ENCODE measurements around the gene BCR.
A peak's percentile ranks its signal among the peaks of the same experiment; 100 is the strongest.
"Not testable (repeated sequence)": the region's sequence is repeated elsewhere in the genome, so short reads cannot be mapped to it uniquely, and the experiment has no call there.

The BCR gene

DNA sequence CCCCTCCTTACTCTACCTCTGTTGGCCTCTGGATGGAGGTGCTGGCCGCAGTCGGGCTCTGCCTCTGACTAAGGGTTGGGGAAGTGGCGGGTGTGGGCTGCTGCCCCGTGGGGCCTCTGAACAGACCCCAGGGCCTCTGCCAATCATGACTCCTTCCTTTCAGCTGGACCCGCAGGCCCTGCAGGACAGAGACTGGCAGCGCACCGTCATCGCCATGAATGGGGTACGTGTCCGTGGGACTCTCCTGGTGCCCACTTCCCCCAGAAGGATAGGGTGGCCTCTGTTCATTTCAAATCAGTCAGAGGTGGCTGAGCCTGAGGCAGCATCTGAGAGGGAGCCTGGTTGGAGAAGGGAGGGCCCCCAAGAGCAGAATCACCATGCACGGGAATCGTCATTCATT is 129.0 kb downstream of the BCR start:
- not testable (repeated sequence) for DNase-seq

DNA sequence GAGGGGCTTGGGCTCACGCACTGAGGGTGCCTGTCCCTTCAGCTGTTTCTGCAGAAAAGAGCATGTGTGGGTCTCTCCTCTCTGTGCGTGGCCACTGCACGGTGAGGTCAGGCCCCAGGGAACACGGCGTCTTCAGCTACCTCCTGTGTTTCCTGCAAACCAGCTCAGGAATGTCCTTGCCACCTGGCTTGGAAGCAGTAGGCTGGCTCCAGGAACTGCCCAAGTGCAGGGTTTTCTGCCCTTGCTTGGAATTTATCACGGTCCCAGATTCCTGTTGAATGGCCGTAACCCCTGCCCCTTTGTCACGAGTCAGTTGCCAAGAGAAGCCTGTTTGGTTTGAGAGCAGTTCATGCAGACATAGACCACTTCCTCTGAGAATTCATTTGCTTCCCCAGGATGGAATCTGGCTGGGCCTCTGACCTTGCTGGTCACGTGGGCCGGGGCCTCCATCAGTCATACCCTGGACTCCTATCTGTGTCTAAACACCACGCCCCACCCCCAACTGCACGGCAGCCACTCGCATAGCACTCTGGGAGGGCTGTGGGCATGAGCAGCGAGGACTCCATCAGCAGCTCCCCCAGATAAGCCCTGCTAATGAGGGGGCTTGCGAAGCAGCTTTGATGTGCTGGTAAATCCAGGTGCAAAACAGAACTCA is 130.3 kb downstream of the BCR start:
- DNase-seq, result not testable (repeated sequence)

DNA sequence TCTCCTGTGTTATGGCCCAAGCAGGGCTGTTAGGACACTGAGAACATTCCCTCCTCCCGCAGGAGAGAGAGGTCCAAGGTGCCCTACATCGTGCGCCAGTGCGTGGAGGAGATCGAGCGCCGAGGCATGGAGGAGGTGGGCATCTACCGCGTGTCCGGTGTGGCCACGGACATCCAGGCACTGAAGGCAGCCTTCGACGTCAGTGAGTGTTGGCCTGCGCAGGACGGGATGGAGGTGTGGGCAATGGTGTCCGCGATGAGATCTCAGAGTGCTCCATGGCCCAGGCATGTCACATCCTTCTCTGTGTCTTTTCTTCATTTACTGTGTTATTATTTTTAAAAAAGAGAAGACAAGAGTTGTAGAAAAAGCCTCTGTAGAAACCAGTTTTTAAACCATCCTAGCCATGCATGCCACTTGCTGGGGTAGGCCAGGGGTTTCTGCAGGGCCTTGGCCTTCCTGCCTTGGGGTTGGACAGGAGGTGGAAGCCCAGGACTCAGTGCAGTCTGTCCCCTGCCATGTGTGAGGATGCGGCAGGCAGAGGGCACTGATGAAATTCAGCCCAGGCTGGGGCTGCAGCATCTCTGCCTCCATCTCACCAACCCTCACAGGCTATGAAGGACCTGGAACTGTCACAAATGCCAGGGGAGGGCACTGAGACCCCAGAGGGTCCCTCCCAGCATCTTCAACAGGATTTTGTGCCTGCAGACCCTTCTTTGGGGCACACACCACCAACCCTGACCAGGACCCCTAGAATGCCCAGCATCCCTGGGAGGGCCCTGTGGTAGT is 131.5 kb downstream of the BCR start:
- not testable (repeated sequence) for DNase-seq

DNA sequence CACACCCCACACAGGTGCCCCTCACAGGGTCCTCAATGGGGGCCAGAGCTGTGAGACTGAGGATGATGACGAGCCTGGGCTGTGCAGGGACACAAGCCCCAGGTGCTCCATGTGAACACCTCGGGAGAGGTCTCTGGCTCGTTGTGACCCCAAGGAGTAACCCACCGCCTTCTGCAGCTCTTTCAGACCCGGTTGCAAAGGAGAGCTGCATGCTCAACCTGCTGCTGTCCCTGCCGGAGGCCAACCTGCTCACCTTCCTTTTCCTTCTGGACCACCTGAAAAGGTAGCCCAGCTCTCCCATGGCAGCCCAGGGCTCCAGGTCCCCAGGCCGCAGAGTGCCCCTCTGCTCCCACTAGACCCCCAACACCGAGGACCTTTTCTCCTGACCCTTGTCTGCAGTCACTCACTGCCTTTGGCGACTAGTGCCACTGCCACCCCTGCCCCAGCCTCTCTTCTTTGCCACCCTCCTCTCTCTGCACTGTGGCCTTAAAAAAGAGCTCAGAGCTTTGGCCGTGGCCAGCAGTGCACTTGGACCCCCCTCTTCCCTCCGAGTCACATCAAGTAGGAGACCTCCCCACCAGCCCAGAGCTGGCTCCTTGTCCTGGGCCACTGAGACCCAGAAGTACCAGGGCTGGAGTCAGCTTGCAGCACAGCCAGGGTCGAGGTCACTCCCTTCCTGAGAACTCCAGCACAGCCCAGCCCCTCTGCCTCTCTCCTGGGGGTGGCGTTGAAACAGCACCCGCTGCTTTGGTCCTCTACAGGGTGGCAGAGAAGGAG is 133.7 kb downstream of the BCR start:
- no peak for DNase-seq

DNA sequence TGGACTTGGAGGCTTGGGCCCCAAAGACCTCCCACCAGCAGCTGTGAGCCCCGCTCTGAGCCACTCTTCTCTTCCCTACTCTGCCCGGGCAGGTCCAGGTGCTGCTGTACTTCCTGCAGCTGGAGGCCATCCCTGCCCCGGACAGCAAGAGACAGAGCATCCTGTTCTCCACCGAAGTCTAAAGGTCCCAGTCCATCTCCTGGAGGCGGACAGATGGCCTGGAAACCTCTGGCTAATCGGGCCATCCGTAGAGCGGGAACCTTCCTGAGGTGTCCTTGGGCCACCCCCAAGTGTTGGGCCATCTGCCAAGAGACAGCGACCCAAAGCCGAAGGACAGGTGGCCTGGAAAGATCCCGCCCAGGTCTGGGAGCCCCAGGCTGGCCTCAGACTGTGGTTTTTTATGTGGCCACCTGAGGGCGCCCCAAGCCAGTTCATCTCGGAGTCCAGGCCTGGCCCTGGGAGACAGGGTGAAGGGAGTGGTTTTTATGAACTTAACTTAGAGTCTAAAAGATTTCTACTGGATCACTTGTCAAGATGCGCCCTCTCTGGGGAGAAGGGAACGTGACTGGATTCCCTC is 135.1 kb downstream of the BCR start:
- peak in 37 of 51 donors; percentile 7 to 81 (median 39) for DNase-seq

DNA sequence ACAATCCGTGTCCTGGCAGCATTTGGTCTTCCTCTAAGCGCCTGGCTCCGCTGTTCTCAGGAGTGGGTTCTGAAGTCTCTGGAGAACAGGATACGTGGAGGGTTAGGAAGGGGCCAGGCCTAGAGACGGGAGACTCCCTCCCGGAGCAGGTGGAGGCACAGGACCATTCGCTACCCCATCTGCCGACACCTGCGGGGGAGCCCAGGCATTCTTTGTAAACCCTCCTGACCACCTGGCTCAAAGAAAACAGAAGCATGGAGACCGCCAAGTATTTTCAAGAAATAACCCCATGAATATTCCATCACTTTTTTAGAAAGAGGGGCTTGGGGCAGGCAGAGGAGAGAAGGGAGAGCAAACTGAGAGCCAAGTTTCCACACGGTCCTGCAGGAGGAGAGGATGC is 136.3 kb downstream of the BCR start:
- DNase-seq, result not testable (repeated sequence)

DNA sequence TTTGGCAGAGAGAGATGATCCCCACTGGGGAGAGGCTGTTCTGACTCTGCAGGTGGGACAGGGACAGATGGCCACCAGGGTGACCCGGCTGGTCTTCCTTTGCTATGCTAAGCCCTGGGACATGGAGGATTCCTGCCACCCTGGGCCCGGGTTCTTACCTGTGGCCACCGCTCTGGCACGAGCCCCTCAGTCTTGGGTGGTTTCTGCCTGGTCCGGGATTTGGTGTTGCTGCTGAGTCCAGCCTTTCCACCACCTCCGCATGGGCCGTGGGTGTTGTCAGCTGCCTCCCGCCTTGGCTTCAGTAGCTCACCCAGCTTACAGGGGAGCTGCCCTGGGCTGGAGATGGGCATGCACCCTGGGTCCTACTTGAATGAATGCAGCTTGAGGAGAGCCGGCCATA is 138.0 kb downstream of the BCR start:
- not testable (repeated sequence) for DNase-seq

DNA sequence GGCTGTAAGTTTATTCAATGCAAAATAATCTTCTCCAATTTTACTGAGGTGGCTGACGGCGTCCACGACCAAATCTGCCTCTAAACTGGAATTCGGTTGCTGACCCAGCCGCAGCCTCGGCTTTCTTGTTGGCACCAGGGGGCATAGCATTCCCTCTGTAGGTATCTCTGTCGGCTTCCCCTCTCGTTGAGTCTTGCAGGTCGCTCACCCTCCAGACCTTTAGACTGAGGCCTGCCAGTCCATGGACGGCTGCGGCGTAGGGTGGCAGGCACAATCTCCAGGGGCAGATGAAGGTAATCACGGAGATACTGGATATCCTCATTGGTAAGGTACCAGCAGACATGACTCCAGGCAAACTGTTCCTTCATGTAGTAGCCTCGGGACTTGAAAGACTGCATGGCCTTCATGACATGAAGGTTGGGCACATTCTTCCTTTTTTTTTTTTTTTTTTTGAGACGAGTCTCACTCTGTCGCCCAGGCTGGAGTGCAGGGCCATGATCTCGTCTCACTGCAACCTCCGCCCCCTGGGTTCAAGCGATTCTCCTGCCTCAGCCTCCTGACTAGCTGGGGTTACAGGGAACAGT is 142.3 kb downstream of the BCR start:
- not testable (repeated sequence) for DNase-seq

DNA sequence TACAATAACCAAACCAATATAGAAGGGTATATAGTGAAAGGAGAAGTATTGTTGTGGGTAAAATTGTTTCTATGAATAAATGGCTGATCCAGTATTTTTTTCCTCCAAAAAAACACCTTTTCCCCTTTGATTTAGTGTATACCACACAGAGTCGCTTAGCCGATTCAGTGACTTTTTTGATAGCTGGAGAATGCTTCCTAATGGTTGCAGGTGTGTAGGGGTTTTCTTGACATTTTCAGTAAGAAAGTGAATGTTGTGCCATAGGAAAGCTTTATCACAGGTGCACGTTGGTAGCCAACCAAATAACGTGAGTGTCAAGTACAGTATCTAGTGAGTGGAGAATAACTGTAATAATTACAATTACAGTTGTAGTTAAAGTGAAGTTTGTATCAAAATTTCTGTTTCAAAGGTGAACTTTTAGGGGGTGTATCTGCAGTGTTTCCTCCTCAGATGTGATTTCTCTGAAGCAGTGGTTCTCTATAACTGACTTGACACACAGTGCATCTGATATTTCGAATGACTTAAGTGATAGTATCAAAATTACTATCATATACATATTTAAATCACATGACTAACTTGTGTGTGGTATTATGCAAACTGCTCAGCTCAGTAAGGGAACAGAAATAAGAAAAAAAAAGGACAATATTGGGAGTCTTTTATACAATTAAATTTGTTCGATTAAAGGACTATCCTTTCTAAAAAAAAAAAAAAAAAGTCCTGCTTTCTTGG is 143.8 kb downstream of the BCR start:
- DNase-seq, result not testable (repeated sequence)

DNA sequence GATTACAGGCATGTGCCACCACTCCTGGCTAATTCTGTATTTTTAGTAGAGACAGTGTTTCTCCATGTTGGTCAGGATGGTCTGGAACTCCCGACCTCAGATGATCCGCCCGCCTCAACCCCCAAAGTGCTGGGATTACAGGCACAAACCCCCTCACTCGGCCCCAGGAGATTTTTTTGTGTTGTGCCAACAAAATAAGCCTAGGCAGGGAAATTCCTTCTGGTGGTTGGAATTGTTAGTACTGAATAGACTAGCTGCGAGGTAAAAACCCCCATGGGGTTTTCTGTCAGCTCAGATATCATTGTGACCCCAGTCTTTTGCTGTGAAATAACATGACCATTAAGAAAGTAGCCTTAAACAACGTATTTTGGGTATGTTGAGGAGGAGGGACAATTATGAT is 144.9 kb downstream of the BCR start:
- DNase-seq, result no peak

DNA sequence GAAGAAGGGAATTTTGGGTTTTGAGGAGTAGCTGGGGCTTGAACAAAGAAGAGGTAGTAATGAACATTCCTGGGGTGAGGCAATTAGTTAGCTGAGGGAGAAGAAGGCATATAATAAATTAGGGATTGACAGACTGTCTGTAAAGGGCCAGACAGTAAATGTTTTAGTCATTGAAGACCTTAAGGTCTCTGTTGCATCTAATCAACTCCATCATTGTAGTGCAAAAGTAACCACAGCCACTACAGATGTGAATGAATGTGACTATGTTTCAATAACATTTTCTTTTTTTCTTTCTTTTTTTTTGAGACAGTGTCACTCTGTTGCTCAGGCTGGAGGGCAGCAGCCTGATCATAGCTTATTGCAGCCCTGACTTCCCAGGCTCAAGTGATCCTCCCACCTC is 153.5 kb downstream of the BCR start:
- not testable (repeated sequence) for DNase-seq

DNA sequence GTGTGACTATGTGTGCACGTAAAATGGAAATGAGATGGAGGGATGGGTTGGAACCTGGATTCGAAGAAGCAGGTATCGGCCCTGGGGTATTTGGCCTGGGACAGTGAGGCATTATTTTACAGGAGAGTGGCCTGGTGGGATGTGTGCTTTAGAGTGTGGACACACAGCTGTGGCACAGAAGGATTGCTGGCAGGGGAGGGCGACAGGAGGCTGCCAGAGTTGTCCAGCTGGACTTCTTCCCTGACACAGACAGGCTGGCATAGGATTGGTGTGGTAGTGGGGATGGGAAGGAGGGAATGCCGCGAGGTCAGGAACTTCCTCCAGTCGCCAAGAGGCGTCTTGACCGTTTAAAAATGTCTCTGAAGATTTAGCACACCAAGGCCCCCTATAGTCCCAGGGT is 157.4 kb downstream of the BCR start:
- not testable (repeated sequence) for DNase-seq

DNA sequence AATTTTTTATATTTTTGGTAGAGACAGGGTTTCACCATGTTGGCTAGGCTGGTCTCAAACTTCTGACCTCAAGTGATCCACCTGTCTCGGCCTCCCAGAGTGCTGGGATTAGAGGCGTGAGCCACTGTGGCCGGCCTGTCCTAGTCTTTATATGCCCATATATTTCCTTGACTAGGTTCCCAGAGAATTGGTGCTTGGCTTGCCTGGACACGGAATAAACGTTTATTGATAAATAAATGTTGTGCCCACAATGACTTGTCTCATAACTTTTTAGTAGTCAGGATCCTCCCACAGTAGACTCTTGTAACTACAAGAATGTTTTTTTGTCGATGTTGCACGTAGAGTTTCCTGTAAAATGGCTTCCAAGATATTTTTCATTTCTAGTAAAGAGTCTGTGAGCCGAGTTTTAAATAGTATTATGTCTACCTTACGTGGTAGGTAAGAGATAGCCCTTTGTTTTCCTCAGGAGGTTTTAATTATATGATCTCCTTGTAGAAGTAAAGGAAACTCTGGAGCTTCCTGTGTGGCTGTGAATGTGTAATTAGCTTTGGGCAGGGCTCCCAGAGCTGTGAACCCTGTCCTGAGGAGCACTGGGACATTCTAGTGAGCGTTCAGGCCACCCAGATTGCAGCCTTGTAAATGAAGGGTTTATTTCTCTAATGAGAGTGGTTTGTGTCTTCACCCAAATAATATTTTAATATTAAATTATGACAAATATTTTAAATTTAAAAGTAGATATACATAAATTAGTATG is 161.8 kb downstream of the BCR start:
- DNase-seq, result not testable (repeated sequence)

DNA sequence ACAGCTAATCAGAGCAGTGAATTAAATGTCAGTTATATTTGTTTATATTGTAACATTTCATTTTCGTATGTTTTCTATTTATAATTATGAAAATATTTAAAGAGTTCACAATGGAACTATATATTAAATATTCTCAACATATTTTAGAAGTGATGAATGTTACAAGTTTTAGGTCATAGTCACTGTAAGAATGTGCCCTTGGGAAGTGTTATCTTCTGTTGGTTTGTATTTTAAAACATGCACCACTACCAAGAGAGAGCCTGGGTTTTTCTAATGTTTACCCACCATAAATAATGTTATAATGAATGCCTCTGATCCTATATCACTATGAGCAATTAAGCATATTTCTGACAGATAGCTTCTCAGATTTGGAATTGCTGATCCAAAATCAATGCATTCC is 171.0 kb downstream of the BCR start:
- no peak for DNase-seq

DNA sequence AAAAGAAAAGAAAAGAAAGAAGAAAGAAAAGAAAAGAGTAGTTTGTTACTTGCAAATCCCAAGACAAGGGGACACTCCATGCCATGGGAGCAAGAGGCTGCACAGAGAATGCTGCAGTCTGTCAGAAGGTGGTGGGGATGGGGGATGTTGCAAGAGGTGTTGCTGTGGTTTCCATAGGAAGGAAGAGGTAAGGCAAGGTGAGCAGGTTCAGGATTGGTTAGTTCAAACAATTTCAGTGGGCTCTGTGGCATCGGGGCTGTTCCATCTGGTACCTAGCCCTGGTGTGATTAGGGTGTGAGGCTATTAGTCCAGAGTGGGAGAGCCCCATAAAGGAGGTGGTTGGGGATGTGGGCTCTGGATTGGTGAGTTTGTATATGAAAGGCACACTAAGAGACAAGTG is 172.7 kb downstream of the BCR start:
- no peak for DNase-seq

DNA sequence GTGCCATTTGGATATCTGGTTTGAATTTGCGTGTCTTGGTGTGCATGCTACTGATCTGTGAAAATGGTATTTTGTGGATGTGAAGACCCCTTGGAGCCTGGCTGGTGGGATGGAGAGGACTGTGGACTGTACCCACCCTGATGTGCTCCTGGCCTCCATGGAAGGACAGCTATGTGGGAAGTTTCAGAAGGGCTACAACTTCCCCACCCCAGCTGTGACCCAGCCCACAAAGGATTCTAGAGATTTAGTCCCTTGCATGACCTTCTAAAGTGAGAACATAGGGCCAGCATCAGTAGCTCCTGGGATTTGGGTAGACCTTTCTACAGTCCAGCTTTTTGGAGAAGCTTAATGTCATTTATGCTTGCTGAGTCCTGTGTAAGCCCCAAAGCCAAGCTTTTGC is 173.4 kb downstream of the BCR start:
- no peak for DNase-seq

DNA sequence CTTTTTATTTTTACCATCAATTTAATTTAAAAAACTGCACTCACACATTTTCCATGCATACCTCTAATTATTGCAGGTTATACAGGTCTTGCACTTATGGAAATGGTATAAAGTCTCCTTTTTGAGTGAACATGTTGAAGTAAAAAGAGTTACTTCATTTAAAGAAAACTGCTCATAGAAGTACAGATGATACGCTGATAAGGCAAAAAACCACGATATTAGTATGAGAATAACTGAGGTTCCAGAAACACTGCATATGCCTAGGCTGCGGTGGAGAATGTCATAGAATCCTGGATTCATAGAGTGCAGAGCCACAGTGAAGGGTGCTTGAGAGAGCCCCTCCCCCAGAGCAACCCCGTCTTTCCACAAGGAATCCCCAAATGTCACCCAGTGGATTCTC is 175.8 kb downstream of the BCR start:
- no peak for DNase-seq

DNA sequence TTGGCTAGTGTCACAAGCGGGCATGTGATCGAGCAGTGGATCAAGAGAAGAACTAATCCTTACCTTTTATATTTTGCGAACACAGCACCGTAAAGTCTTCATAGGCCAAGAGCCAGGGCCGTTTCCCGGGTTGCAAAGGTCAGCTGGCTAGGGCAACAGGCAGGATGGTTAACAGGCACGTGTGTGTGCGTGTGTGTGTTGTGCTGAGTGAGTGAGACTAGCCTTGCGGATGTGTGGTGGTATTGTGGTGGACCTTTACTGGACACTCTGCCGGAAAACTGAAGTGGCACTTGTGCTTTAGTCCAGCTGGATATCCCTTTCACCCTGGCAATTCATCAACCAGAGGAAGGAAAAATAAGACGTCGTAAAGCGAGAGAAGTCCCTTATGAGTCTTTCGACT is 176.7 kb downstream of the BCR start:
- DNase-seq, result no peak

DNA sequence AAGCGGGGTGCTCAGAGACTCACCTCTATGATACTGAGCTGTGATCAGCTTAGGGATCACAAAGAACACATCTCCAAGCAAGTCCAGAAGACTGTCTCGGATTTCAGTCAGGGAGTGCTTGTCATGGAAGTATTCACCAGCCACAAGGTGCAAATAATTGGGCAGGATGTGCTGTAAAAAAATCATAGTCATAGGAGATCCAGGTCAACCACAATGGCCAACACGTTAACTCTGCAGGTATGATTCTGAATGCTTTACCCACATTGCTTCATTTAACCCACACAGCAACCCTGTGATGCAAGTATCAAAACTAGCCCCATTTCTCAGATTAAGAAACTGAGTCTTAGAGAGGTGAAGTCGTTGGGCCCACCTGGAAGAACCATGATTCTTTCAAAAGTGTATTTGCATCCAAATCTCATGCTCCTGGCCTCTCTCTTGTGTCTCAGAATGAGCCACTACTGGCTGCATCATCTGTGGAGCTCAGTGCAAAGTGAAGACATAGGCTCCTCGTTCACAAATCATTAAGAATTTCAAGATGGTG is 179.3 kb downstream of the BCR start:
- DNase-seq, result no peak

DNA sequence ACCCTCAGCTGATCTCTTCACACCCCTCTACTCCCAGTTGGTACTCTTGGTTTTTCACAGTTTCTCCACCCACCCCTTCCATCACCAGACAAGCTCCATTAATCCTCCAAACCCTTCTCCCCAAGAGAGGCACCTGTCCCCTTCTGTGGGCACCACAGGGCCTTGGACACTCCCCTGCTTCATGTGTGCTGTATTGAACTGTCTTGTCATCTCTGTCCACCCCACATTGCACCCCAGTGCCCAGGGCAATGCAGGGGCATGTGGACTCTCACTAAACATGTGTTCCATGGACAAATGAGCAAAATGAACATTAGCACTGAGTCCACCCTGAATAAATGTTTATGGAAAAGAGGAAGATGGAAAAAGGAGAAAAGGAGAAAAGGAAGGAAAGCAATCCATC is 181.4 kb downstream of the BCR start:
- DNase-seq, result no peak

Data from hypothalamus (tissue), 51 donors.